ENCODE results near the gene SERPINA6.
"Not testable (repeated sequence)": the region's sequence is repeated elsewhere in the genome, so short reads cannot be mapped to it uniquely, and the experiment has no call there.

The SERPINA6 gene

DNA sequence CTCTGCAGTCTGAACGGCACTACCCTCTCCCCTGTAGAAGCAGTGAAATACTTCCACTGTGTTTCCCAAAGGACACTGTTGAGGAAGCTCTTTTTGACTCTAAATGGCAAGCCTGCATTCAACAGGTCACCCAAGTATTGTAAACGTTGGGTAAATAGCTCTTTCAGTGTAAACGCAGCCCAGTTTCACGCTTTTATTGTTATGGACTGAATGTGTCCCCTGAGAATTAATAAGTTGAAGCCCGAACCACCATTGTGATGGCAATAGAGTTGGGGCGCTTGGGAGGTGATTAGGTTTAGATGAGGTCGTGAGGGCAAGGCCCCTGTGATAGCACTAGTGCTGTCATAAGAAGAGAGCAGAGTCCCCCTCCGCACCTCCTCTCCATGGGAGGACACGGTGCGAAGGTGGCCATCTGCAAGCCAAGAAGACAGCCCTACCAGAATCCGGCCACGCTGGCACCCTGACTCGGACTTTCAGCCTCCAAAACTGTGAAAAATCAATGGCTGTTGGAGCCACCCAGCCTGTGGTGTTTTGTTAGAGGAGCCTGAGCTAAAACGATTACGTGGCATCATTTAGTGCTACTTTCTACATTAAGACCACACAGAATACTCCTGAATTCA, 31.1 kb downstream of the SERPINA6 start:
- no peak for DNase-seq

DNA sequence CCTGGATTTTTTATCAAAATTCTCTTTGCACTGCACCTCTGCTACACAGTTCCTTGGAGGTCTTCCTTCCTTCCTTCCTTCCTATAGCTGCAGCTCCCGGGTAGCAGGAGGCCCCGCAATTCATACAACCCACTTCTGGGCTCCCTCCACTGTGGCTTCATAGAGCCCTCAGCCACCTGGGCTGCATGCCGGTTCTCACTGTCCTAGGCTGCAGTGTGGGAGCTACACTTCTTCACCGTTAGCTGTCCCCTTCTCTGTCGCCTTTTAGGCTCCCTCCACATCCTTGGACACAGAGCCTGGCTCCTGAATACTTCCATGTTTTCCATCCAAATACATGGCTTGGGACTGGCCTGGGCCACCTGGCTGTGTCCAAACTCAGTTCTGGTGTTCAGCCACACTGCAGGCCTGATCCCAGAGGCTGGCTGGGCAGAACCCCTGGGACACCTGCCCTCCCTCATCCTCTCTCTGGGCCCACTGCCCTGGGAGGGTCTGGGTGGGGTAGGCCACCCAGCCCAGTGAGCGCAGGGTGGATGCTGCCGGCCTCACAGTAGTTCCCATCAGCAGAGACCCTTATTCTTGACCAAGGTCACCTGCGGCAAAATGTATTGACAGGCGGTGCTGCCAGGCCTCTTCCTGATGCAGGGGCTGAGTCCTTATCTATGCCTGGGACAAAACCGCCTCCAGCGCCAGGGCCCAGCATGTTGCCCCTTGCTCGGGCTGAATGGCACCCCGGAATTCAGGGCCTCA, 31.8 kb downstream of the SERPINA6 start:
- DNase-seq = no peak

DNA sequence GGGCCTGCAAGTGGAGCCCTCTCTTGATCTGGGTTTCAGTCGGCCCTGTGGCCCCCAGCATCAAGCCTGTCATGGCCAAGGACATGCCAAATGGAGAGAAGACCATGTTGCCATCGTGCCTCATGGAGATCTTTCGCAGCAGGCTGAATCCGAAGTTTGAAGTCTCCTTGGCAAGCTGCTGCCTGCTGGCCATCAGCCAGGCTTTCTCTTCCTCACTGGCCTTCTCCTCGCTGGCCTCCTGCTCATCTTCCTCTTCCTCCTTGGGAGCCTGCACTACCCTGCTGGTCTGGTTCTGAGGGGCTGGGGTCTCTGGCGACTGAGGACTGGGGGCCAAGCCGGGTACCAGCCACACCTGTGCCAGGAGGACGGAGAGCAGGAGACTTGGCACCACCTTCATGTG, 32.9 kb downstream of the SERPINA6 start:
- no peak for DNase-seq

DNA sequence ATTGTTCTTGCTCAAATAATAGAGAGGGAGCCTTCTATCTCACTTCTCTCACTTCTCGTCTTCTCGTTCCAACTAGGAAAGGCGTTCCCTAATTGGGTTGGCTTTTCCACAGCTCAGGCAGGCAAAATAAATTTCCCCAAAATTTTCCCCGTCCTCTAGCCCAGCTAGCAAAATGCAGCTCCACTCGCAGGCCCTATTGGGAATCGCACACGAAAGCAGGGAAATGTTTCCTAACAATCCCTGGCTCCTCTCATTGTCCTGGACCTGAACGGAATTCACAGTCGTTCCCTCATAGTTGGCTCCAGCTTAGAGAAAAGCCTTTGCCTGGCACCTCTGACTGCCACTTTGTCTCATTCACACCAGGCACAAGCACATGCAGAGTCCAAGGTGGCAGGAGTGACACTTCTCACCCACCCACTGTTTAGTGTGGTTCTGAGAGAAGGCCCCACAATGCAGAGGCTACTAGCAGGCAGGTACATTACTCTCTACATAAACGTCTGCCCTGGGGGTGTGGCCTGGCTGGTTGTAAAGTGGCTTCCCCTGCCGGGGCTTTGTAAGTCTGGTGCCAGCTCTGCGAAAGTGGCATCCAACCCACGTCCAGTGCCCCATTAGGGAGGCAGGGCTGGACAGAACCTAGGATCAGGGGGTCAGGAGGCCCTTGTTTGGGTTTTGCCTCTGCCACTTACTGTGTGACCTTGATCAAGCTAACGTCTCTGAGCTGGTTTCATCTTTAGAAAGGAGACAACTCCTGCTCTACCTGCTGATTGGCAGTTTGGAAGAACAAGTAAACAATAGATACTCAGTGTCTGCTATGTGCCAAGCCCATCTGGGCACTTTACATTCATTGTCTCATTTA, 34.3 kb downstream of the SERPINA6 start:
- no peak for DNase-seq

DNA sequence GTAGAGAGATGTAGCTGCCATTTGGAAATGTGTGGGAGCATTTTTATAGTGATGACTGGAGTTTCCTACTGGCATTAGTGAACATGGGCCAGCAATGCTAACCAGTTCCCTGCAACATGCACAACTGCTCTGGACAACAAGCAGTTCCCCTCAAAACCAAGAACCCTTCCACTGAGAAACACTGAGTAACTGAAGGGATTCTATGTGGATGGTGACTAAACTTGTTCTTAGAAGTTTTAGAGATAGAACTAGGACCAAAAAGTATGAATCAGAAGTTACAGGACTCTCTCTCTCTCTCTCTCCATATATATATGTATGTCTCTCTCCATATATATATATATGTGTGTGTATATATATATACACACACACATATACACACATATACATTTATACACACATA, 38.0 kb downstream of the SERPINA6 start:
- no peak for DNase-seq

DNA sequence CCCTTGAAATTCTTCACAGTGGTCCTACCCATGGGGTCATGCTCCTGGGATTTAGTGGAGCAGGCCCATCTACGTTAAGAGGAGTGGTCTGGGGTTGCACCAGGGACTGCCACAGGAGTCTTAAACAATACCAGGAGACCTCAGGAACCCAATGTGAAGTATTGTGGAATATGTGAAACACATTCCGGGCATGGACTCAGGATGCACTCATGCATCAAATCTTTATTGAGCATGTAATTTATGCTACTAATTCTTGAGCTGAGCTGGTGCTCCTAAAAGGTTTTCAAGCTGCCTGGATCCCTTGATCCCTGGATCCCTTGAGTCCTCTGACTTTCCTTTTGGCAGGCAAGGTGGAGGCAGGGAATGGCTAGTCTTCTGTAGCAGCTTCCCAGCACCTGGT, 38.9 kb downstream of the SERPINA6 start:
- DNase-seq = no peak

DNA sequence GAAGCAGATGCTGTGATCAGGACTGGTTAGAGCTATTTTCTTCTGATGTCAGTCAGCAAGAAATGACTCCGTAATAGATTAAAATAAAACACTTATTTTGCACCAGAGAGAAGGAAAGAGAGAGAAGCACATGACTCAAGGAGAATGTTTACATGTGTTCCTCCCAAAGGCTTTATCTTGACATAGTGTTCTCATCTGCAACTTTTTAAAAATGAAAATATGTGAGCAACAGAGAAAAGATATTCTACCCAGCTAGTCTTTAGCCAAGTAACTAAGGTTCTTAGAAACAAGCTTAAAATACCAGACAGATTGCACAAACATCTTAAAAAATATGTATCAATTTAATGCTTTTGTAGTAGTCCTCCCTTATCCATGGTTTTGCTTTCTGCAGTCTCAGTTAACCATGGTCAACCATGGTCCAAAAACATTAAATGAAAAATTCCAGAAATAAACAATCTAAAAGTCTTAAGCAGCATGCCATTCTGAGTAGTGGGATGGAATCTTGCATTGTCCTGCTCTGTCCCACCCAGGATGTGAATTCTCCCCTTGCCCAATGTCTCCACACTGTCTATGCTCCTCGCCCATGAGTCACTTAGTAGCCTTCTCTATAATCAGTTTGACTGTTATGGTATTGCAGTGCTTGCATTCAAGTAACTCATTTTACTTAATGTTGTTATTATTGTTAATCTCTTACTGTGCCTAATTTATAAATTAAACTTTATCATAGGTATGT, 40.0 kb downstream of the SERPINA6 start:
- DNase-seq = no peak

DNA sequence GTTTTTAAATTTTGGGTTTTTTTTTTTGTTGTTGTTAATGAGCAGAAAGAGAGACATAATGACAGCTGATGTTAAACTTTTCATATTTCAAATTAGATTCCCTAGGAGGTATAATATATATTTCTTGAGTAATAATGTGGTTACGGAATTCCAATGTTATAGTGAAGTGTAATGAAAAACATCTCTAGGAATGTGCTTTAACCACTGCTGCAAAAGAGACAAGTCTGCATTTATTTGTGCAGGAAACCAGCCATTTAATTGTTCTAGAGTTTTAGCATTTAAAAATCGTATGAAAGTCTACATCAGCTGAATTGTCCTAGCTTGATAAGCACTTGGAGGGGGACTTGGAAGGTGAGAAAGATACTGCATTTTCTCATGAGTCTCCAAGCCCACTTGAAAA, 44.4 kb downstream of the SERPINA6 start:
- no peak for DNase-seq

DNA sequence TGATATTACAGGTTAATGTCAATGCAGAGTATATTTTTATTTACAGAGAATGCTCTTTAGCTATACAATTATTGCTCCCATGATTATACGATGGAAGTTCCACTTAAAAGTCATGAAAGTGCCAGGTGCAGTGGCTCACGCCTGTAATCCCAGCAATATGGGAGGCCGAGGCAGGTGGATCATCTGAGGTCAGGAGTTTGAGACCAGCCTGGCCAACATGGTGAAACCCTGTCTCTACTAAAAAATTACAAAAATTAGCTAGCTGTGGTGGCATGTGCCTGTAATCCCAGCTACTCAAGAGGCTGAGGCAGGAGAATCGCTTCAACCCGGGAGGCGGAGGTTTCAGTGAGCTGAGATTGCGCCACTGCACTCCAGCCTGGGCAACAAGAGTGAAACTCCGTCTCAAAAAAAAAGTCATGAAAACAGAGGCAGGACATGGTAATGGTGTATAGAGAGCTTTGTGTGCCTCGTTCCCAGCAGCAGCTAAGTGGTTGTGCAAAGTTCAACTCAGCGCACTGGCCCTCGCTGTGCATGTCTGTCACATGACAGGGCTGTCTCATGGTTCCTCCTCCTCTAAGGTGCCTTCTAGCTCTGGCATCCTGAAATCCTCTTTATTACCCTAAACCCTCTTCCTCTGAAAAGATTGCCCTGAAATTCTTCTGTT, 46.1 kb downstream of the SERPINA6 start:
- not testable (repeated sequence) for DNase-seq

DNA sequence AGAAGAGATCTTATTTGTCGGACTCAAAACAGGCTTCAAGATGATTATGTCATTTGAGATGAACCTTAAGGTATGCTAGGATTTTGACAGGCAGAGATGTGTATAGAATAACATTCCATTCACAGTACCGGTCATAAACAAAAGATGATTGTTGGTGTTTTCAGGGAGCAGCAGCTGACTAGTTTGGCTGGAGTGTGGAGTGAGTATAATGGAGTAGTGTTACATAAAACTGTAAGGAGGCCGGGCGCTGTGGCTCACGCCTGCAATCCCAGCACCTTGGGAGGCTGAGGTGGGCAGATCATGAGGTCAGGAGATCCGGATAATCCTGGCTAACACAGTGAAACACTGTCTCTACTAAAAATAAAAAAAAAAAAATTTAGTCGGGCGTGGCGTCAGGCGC, 54.0 kb downstream of the SERPINA6 start:
- no peak for DNase-seq

DNA sequence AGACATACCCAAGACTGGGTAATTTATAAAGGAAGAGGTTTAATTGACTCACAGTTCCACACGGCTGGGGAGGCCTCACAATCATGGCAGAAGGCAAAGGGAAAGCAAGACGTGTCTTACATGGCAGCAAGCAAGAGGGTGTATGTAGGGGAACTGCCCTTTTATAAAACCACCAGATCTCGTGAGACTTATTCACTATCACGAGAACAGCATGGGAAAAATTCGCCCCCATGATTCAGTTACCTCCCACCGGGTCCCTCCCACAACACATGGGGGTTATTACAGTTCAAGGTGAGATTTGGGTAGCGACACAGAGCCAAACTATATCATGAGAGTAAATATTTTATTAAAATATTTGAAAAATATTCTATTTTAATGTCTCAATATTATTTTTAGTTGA, 54.6 kb downstream of the SERPINA6 start:
- not testable (repeated sequence) for DNase-seq

DNA sequence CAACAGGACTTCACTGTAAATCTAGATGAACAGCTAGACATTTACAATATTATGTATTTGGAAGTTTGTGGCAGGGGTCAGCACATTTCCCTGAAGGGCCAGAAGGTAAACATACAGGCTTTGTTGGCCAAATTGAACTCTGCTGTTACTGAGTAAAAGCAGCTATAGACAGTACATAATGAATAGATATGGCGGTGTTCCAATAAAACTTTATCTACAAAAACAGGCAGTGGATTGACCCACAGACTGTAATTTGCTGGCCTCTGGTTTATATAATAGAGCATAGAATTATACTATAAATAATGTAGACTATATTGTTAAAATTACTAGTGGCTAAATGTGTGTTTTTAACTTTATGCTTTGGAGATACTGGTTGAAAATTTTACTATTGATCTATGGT, 55.8 kb downstream of the SERPINA6 start:
- no peak for DNase-seq

DNA sequence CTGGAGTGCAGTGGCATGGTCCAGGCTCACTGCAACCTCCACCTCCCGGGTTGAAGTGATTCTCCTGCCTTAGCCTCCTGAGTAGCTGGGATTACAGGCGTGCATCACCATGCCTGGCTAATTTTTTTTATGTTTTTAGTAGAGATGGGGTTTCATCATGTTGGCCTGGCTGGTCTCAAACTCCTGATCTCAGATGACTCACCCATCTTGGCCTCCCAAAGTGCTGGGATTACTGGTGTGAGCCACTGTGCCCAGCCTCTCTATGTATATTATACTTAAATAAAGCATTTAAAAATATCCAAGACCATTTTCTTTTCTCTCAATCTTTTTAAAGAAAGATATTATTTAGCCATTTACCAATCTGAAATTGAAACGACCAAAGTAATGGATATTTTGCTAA, 58.9 kb downstream of the SERPINA6 start:
- DNase-seq = not testable (repeated sequence)

All from activated CD4-positive, CD25-positive, alpha-beta regulatory T cell treated with anti-CD3 and anti-CD28 coated beads, Interleukin-2, amount 50 U/mL, for 72 hours (primary cell).